Right lung (tissue), 5 donors: ENCODE measurements around the gene BCKDK. TPM values are rescaled to one million over a fixed set of nuclear protein-coding genes. Genes with fewer than 3 reads are reported as not detected.
A peak's percentile ranks its signal among the peaks of the same experiment; 100 is the strongest.
"Not testable (repeated sequence)": the region's sequence is repeated elsewhere in the genome, so short reads cannot be mapped to it uniquely, and the experiment has no call there.

Source experiments
- DNase-seq, 2 donors: peaks; one replicate each; pipeline ENCODE4 v3.0.0-alpha.2; 2013
- polyA plus RNA-seq, 5 donors: library from polyadenylated mRNA; unstranded; fragments of 120-200 nt; gene quantifications; one replicate each; pipeline versions ENCODE4 v1.2.1 to v1.2.3, GENCODE V29; 2013; ENCODE audit warnings: inconsistent platforms in 1 of 5, low replicate concordance in 1 of 5; ENCODE audit not compliant: insufficient read length in 5 of 5, insufficient read depth in 1 of 5

The BCKDK gene
- polyA plus RNA-seq, 5 donors: 27.8 to 42.2 (median 36.7) TPM

GRCh38 chr16:31093132-31093703, 15.0 kb upstream of the BCKDK start:
- DNase-seq: no peak

- DNase-seq: no peak
Observed at GRCh38 chr16:31094088-31094423, 14.1 kb upstream of the BCKDK start.

GRCh38 chr16:31094424-31095120, 13.6 kb upstream of the BCKDK start, which contains the start of gene VKORC1:
Gene VKORC1, minus strand, starts transcription at chr16:31094797. Its CDS starts 68 bp downstream, at chr16:31094729.
- peak; percentile 86 for DNase-seq

- no peak for DNase-seq
Observed at GRCh38 chr16:31099860-31100638, 8.1 kb upstream of the BCKDK start.

- not testable (repeated sequence) for DNase-seq
Observed at GRCh38 chr16:31100876-31101641, 7.1 kb upstream of the BCKDK start.

GRCh38 chr16:31105677-31106213, 2.4 kb upstream of the BCKDK start:
- DNase-seq: no peak

- no peak for DNase-seq
Observed at GRCh38 chr16:31106509-31107464, 1.4 kb upstream of the BCKDK start.

GRCh38 chr16:31107465-31107867, 720 bp upstream of the BCKDK start:
- no peak for DNase-seq

GRCh38 chr16:31108794-31109558, 790 bp downstream of the BCKDK start:
- no peak for DNase-seq

- DNase-seq: no peak
Observed at GRCh38 chr16:31109622-31110021, 1.4 kb downstream of the BCKDK start.

GRCh38 chr16:31110106-31111034, 2.2 kb downstream of the BCKDK start:
- DNase-seq: no peak

- no peak for DNase-seq
Observed at GRCh38 chr16:31111881-31112466, 3.8 kb downstream of the BCKDK start.

- DNase-seq: no peak
Observed at GRCh38 chr16:31112711-31113110, 4.5 kb downstream of the BCKDK start.

GRCh38 chr16:31113121-31114120, 5.2 kb downstream of the BCKDK start:
- DNase-seq: no peak

GRCh38 chr16:31114468-31114867, 6.3 kb downstream of the BCKDK start:
- no peak for DNase-seq

- DNase-seq: peak; percentile 97 to 98
Observed at GRCh38 chr16:31117384-31118222, 9.4 kb downstream of the BCKDK start, which contains the start of gene KAT8. Gene KAT8, plus strand, starts transcription at chr16:31117664. Its CDS starts 18 bp downstream, at chr16:31117682.
